Measurements from ENCODE around the gene HDAC4. TPM values are rescaled to one million over a fixed set of nuclear protein-coding genes. Genes with fewer than 3 reads are reported as not detected.
A peak's percentile ranks its signal among the peaks of the same experiment; 100 is the strongest.

Gene HDAC4
- total RNA-seq, 1 experiment from 2014 or later = 32.0 TPM

DNA sequence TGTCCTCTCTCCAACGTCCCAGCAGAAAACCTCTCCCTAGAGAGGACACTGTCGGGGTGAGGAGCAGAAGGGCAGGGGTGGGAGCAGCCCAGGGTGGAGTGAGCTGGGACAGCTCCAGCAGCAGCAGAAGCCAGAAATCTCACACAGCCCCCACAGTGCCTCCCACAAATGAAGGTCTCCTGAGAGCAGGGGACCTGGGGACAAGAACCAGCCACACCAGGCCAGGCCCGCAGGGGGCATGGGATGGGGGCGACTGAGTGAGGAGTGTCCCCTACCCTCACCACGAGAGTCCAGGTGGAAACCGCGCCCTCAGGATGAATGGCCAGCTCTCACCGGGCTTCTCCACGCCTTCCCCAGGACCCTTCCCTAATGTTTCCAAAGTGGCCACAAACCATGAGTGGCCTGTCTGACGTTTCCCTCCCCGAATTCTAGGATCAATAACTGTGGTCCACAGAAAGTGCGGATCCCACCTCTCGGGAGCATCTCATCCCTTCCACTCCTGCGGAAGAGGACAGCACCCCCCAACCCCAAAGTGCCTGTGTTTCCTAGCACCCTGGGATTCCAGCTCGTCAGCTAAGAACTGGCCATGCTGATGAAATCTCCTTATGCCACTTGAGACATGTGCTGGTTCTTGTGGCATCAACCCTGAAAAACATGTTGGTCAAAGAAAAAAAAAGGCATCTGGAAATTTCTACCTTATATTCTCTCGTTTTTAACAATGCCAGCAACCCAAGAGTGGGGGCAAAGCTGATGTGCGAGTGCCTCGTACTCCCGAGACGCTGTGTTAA is 121.1 kb downstream of the HDAC4 start:
- no peaks in the 10 kb centered on the region for H3K4me1 ChIP-seq (ENCODE audit: insufficient read depth, low read length)
- H2BK12ac ChIP-seq (ENCODE audit: insufficient read length, low read depth, low read length) = no peak overlapping the region
- H3K14ac ChIP-seq (ENCODE audit: insufficient read depth, low read length) = no peak overlapping the region
- no peaks in the 10 kb centered on the region for H3K9me3 ChIP-seq (ENCODE audit: control insufficient read depth, low read depth, low read length)
- Mint-ChIP-seq H3K27ac (peak overlapping the region in 1 of 3 experiments; percentile 82; a peak in 2 of 7 replicates), H3K4me1 (peaks cover 2 to 3% of the 10 kb centered on the region in 2 experiments), H3K9me3 (no peaks in the 10 kb centered on the region), H3K4me3 (no peak overlapping the region), H3K36me3 (ENCODE audit: insufficient read depth in 1 of 3, low read depth in 3 of 3) (no peaks in the 10 kb centered on the region), H3K27me3 (ENCODE audit: low read depth) (no peaks in the 10 kb centered on the region)
- no peak overlapping the region for H3K18ac ChIP-seq (ENCODE audit: insufficient read length, low read depth, low read length)
- no peak overlapping the region for H2BK20ac ChIP-seq (ENCODE audit: low read depth, low read length, poor library complexity, severe bottlenecking)
- H2BK5ac ChIP-seq (ENCODE audit: insufficient read length, low read length) = no peak overlapping the region
- no peak overlapping the region for H4K91ac ChIP-seq (ENCODE audit: insufficient read length, low read depth, low read length)
- H2BK120ac ChIP-seq (ENCODE audit: low read depth, low read length, poor library complexity, severe bottlenecking) = no peak overlapping the region
- H3K23me2 ChIP-seq (ENCODE audit: insufficient read length, low read depth, low read length, poor library complexity, severe bottlenecking) = no peaks in the 10 kb centered on the region
- H3K79me2 ChIP-seq (ENCODE audit: insufficient read depth, low read length) = peaks cover 3% of the 10 kb centered on the region; the same call in 1 of the 2 replicates
- H3K4me2 ChIP-seq (ENCODE audit: insufficient read depth, insufficient read length, low read length) = no peak overlapping the region
- H3K56ac ChIP-seq (ENCODE audit: insufficient read length, low read depth, low read length) = no peak overlapping the region
- no peak overlapping the region for H4K5ac ChIP-seq (ENCODE audit: insufficient read length, low read depth, low read length)
- no peak overlapping the region for H2BK15ac ChIP-seq (ENCODE audit: low read depth, low read length)
- H3T11ph ChIP-seq (ENCODE audit: low read length) = no peak overlapping the region
- no peak overlapping the region for H3K27ac ChIP-seq (ENCODE audit: insufficient read length, low read depth, low read length)
- H4K20me1 ChIP-seq (ENCODE audit: control insufficient read depth, insufficient read depth, insufficient read length) = no peaks in the 10 kb centered on the region
- H3K79me1 ChIP-seq (ENCODE audit: insufficient read depth, low read depth, low read length, poor library complexity, severe bottlenecking) = no peaks in the 10 kb centered on the region
- H3K23ac ChIP-seq (ENCODE audit: insufficient read length, low read depth, low read length) = no peak overlapping the region
- no peaks in the 10 kb centered on the region for H3K27me3 ChIP-seq (ENCODE audit: insufficient read depth, low read length)
- H3K9ac ChIP-seq (ENCODE audit: extremely low read depth, insufficient read length, low read length) = no peak overlapping the region
- no peak overlapping the region for H4K8ac ChIP-seq (replicated peaks; ENCODE audit: insufficient read length, low read depth, low read length)
- TF ChIP-seq CTCF (conservative IDR thresholded peaks at IDR 0.05) = no peak
- H2AFZ ChIP-seq (ENCODE audit: low read length) = no peak overlapping the region
- H2AK5ac ChIP-seq (ENCODE audit: insufficient read length, low read length) = no peak overlapping the region
- no peak overlapping the region for H3K4ac ChIP-seq (ENCODE audit: low read depth, low read length)
- DNase-seq = peak; percentile 19
- no CpG with 5 or more reads among the region's 20 CpGs for WGBS (ENCODE audit: extremely low coverage, insufficient read length, low lambda C conversion rate)
